Spleen (tissue), 7 donors: ENCODE measurements around the gene RTCA.

Experiments
- CTCF ChIP-seq, 11 experiments: fragments of 200-600 bp in 7 of 11; fragments of 450-650 bp in 4 of 11; sonication (generic) in 4 of 11; IDR thresholded peaks in 8 of 11; conservative IDR thresholded peaks in 3 of 11; 1 replicate in 7 of 11; 2 replicates in 4 of 11; pipeline versions ENCODE4 v1.4.0 to v1.8.0; 2016 to 2021; ENCODE audit warnings: antibody characterized with exemption in 11 of 11, inconsistent platforms in 4 of 11, mild to moderate bottlenecking in 1 of 11
- POLR2A ChIP-seq, 3 donors: fragments of 450-650 bp; IDR thresholded peaks; one replicate each; pipeline ENCODE4 v1.5.1; 2017; ENCODE audit warnings: antibody characterized with exemption in 3 of 3, mild to moderate bottlenecking in 1 of 3
- POLR2AphosphoS5 ChIP-seq, 3 donors: sonication (generic); formaldehyde crosslinking; IDR thresholded peaks; one replicate each; pipeline ENCODE4 v1.5.1; 2017; ENCODE audit warnings: antibody characterized with exemption in 3 of 3
- donor health status: DM: no; HTN: no; CAD: no; lungs with moderate emphysema.
- donor health status: DM: no; HTN: no; CAD: no.
- donor health status: DM: no; HTN: no; CAD: no.

DNA sequence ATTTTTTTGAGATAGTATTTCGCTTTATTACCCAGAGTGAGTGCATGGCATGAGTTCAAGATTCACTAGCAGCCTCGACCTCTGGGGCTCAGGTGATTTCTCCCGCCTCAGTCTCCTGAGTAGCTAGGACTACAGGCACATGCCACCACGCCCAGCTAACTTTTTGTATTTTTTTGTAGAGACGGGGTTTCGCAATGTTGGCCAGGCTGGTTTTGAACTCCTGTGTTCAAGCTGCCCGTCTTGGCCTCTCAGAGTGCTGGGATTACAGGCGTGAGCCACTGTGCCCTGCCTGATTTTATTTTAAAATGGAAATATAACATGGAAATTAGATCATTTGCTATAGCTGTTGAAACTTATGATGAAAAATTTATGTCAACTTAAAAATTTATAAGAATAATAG, 30.1 kb downstream of the RTCA start:
- TF ChIP-seq CTCF (IDR thresholded peaks at IDR 0.05 in 8 of 11, conservative IDR thresholded peaks at IDR 0.05 in 3 of 11) (no peak), POLR2AphosphoS5 (IDR thresholded peaks at IDR 0.05) (no peak), POLR2A (IDR thresholded peaks at IDR 0.05) (no peak)
